Nephron (organoid): ENCODE data around the gene SYK.

ENCODE experiments used
- H3K27ac Mint-ChIP-seq, 3 experiments: 2 replicates each; pipeline ENCODE4 v1.8.0; 2020; ENCODE audit warnings: mixed read lengths in 3 of 3, mild to moderate bottlenecking in 2 of 3, moderate library complexity in 1 of 3
- H3K27me3 Mint-ChIP-seq: 2 replicates; pipeline ENCODE4 v1.8.0; 2021; ENCODE audit warnings: low read depth, mild to moderate bottlenecking, moderate library complexity, mixed read lengths
- H3K36me3 Mint-ChIP-seq: 2 replicates; pipeline ENCODE4 v1.8.0; 2020; ENCODE audit warnings: low read depth, mixed read lengths
- H3K4me1 Mint-ChIP-seq: 2 replicates; pipeline ENCODE4 v1.8.0; 2020; ENCODE audit warnings: mixed read lengths
- H3K4me3 Mint-ChIP-seq, 3 experiments: 2 replicates each; pipeline ENCODE4 v1.8.0; 2020; ENCODE audit warnings: mild to moderate bottlenecking in 3 of 3, mixed read lengths in 3 of 3, moderate library complexity in 2 of 3
- H3K9me3 Mint-ChIP-seq: 2 replicates; pipeline ENCODE4 v1.8.0; 2020; ENCODE audit warnings: mixed read lengths
- CTCF ChIP-seq, 3 experiments: fragments of 200-600 bp; sonication (generic); IDR thresholded peaks; one replicate each; pipeline ENCODE4 v1.5.0; 2021; ENCODE audit warnings: antibody characterized with exemption in 3 of 3; ENCODE audit not compliant: unreplicated experiment in 3 of 3

SYK gene

GRCh38 chr9:90808398-90808797 lies 6.8 kb downstream of the SYK start:
- Mint-ChIP-seq H3K27me3 (peaks cover 10% of the 10 kb centered on the region), H3K27ac (peak overlapping the region; percentile 30 to 71 (median 54)), H3K9me3 (no peaks in the 10 kb centered on the region), H3K4me1 (peaks cover 40% of the 10 kb centered on the region), H3K4me3 (no peak overlapping the region), H3K36me3 (no peaks in the 10 kb centered on the region)
- no peak for TF ChIP-seq CTCF (IDR thresholded peaks at IDR 0.05; ENCODE audit: unreplicated experiment in 3 of 3)

GRCh38 chr9:90808890-90809685 lies 7.5 kb downstream of the SYK start:
- peaks cover 5% of the 10 kb centered on the region for H3K27me3 Mint-ChIP-seq
- no peak overlapping the region for H3K4me3 Mint-ChIP-seq
- H3K9me3 Mint-ChIP-seq = no peaks in the 10 kb centered on the region
- no peaks in the 10 kb centered on the region for H3K36me3 Mint-ChIP-seq
- TF ChIP-seq CTCF (IDR thresholded peaks at IDR 0.05; ENCODE audit: unreplicated experiment in 3 of 3) = no peak
- H3K4me1 Mint-ChIP-seq = peaks cover 34% of the 10 kb centered on the region
- H3K27ac Mint-ChIP-seq = peak overlapping the region in 2 of 3 experiments; percentile 52 to 71

- TF ChIP-seq CTCF (IDR thresholded peaks at IDR 0.05; ENCODE audit: unreplicated experiment in 3 of 3) = no peak
- Mint-ChIP-seq H3K27me3 (peaks cover under 1% of the 10 kb centered on the region), H3K27ac (peak overlapping the region; percentile 11 to 46 (median 32)), H3K4me3 (peak overlapping the region in 1 of 3 experiments; percentile 1), H3K9me3 (no peaks in the 10 kb centered on the region), H3K4me1 (peaks cover 29% of the 10 kb centered on the region), H3K36me3 (no peaks in the 10 kb centered on the region)
Observed at GRCh38 chr9:90810691-90811090, 9.1 kb downstream of the SYK start.

- TF ChIP-seq CTCF (IDR thresholded peaks at IDR 0.05; ENCODE audit: unreplicated experiment in 3 of 3) = no peak
- Mint-ChIP-seq H3K4me1 (peaks cover 24% of the 10 kb centered on the region), H3K27me3 (peaks cover 4% of the 10 kb centered on the region), H3K36me3 (peaks cover 8% of the 10 kb centered on the region), H3K4me3 (no peak overlapping the region), H3K9me3 (no peaks in the 10 kb centered on the region), H3K27ac (no peak overlapping the region)
Observed at GRCh38 chr9:90813046-90813445, 11.4 kb downstream of the SYK start.

- H3K4me3 Mint-ChIP-seq = no peak overlapping the region
- H3K27ac Mint-ChIP-seq = no peak overlapping the region
- no peak for TF ChIP-seq CTCF (IDR thresholded peaks at IDR 0.05; ENCODE audit: unreplicated experiment in 3 of 3)
- H3K4me1 Mint-ChIP-seq = peaks cover 22% of the 10 kb centered on the region
- H3K9me3 Mint-ChIP-seq = no peaks in the 10 kb centered on the region
- H3K36me3 Mint-ChIP-seq = peaks cover 8% of the 10 kb centered on the region
- H3K27me3 Mint-ChIP-seq = peaks cover 4% of the 10 kb centered on the region
Observed at GRCh38 chr9:90813523-90813922, 11.9 kb downstream of the SYK start.

GRCh38 chr9:90814355-90814754 lies 12.7 kb downstream of the SYK start:
- Mint-ChIP-seq H3K4me1 (peaks cover 21% of the 10 kb centered on the region), H3K36me3 (peaks cover 11% of the 10 kb centered on the region), H3K4me3 (no peak overlapping the region), H3K27me3 (peaks cover 4% of the 10 kb centered on the region), H3K27ac (peak overlapping the region in 2 of 3 experiments; percentile 50 to 90), H3K9me3 (peaks cover 2% of the 10 kb centered on the region)
- TF ChIP-seq CTCF (IDR thresholded peaks at IDR 0.05; ENCODE audit: unreplicated experiment in 3 of 3) = no peak
